ENCODE measurements around the gene EFNA3.
A peak's percentile ranks its signal among the peaks of the same experiment; 100 is the strongest.

The EFNA3 gene, protein sequence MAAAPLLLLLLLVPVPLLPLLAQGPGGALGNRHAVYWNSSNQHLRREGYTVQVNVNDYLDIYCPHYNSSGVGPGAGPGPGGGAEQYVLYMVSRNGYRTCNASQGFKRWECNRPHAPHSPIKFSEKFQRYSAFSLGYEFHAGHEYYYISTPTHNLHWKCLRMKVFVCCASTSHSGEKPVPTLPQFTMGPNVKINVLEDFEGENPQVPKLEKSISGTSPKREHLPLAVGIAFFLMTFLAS

DNA sequence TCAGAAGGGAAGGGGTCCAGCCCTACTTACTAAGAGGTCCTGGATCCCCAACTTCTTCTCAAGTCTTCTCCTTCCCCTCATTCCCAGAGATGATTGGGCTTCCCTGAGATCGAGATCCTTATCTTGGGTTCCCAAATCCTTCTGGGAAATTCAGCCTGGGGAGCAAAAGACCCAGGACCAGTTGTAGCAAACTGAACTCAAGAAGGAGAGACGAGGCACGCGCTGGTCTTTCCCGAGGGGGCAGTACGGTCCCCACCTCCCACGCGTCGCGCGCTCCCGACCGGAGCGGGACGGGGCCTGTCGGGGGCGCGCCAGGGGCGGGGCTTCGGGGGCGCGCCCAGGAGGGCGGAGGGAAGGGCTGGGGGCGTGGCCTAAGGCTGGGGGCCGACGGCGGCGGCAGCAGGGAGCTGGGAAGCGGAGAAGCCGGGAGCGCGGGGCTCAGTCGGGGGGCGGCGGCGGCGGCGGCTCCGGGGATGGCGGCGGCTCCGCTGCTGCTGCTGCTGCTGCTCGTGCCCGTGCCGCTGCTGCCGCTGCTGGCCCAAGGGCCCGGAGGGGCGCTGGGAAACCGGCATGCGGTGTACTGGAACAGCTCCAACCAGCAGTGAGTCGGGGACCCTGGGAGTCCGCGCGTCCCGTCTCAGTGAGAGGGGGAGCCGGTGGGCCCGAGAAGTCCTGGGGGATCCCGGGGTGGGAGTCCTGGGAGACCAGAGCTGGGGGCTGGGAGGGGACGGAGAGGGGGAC lies at the start of gene EFNA3:
Gene EFNA3, plus strand, starts transcription at position 369 of the 741 bp plus-strand sequence. Its CDS starts 105 bp downstream, at position 474.
- DNase-seq (ENCODE audit: low read depth in 1 of 2, low spot score in 1 of 2) = peak in 1 of 2 donors; percentile 51

DNA sequence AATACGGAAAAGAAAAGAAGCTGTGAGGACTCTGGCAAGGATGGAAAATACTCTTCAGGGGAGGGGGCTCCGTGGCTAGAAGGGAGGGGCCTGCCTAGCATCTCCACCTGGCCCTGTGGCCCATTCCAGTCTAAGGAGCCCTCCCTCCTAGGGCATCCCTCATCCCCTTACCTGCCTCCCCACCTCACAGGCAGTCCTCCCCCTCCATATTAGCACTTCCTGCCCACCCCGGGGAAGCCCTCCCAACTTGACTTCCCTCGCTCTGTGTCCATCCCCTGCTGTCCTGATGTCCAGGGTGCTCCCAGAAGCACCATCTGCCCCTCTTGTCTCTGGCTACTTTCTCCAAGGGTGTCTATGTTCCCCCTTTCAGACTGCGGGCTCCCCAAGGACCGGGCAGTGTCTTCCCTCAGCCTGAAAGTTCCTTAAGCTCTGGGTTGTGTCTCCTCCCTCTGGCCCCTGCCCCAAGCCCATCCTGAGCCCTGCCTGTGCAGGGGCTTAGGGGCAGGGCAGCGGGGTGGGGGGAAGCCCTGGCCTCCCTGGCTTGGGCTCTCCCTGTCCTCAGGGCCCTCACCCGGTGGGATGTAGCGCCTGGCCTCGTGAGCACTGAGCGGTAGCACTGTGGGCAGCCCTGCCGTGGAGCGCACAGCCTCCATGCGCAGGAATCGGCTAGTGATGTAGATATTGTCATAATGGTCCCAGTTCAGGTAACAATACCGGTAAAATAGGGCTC lies 49.0 kb upstream of the EFNA3 start:
- DNase-seq (ENCODE audit: low read depth in 1 of 2, low spot score in 1 of 2) = no peak

DNA sequence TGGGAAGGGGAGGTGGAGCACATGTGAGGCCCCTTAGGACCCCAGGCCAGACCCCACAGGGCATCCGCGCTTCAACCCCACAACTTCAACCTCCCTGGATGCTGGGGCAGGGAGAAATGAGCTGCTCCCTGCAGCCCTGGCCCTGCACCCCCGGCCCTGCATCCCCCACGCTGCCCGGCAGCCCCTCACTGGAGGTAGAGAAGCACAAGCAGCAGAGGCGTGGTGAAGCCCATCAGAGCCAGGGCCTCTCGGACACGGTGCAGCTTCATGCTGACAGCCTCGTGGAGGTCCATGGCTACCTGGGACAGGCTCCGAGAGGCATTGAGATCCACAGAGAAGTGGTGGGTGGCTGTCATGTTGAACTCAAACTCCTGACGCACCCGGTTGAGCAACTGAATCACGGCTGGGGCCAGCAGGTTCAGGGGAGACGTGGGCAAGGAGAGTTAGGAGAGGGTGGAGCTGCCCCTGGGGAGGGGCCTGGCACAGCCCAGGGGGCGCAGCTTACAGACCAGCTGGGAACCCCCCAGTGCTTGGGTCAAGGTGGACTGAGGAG lies 48.3 kb upstream of the EFNA3 start:
- DNase-seq (ENCODE audit: low read depth in 1 of 2, low spot score in 1 of 2) = no peak

DNA sequence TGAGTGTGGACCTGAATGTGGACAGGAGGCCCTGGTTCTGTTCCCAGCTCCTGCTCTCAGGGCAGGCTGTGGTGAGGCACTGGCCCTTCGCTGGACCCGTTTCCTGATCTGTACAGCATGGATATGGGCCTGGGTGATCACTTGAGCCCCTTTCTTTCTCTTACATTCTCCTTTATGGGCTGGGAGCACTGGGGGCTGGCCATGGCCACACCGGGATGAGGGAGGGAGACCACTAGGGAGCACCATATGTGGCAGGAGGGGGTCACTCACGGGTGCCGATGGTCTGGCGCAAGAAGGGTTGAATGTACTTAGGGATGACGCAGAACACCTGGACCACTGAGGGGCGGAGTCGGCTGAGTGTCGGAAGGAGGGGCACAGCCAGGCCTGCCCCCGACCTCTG lies 47.7 kb upstream of the EFNA3 start:
- no peak for DNase-seq (ENCODE audit: low read depth in 1 of 2, low spot score in 1 of 2)

DNA sequence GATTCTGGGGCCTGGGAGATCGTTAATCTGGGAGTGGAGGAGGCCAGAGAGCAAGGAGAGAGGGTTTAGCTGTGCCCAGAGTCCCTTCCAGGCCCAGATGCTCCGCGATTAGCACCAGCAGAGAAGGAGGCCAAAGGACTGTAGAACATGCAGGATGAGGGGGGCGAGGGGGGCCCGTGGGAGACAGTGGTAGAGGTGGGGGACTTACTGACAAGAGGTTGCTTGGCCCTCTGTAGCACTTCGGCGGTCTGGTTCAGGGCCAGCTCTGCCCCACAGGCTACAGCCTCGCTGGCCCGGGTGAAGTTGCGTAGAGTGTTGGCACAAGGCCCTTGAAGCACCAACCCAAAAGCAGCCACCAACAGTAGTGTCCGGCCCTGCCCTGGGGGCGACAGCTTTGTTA lies 45.8 kb upstream of the EFNA3 start:
- DNase-seq (ENCODE audit: low read depth in 1 of 2, low spot score in 1 of 2) = no peak

DNA sequence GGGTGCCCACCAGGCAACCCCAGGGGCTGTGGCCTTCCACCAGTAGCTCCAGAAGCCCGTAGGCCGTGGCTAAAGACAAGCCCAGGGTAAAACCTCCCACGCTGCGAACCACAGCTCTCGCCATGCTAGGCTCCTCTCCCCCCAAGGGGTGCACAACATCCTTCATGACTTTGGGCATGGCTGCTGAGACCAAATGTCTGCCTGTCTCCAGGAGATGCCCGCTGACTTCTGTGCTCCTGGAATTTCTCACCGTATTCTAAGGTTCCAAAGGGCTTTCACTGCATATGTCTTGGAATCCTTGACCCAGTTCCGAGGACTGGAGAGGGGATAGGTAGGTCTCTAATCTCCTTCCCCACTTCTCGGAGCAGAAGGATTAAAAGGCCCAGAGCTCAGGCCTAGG lies 45.1 kb upstream of the EFNA3 start, which contains the start of the genes DCST1 and DCST2:
Gene DCST1, plus strand, starts transcription at position 301 of the 400 bp plus-strand sequence. CDS start 213 bp downstream, outside the sequence.
Gene DCST2, minus strand, starts transcription at position 258 of the 400 bp plus-strand sequence. Its CDS starts 80 bp downstream, at position 178.
- no peak for DNase-seq (ENCODE audit: low read depth in 1 of 2, low spot score in 1 of 2)

DNA sequence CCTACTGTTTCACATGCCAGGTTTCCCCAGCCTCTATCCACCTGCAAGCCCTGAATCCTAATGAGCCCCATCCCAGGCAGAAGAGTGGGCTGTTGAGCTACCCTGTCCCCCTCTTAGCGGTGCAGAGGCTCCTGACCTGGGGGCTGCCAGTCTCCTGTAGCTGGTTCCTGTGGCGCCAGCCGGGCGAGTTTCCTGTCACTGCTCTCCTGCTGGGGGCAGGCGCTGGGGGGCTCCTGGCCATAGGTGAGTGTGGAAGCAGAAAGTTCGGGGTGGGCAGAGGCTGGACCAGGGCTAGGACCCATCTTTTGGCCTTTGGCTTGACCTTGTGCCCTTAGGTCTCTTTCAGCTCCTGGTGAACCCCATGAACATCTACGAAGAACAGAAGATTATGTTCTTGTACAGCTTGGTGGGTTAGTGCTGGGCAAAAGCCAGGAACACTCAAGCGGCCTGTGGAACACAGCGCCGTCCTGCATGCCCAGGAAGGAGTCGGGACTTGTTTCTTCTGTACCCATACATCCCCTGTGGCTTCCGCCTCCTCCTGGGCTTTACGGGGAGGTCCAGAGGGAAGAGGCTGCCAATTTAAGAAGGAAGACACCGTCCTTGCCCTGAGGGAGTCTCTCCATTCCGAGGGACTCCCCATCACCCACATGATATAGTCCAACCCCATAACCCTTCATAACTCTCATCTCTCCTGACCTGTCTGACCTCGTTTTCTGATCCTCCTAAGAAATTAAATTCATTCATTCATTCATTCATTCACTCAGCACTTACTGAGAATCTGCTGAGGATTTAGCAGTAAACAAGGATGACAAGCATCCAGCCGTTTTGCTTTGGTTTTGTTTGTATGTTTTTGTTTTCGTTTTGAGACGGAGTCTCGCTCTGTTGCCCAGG lies 44.1 kb upstream of the EFNA3 start:
- DNase-seq (ENCODE audit: low read depth in 1 of 2, low spot score in 1 of 2) = no peak

DNA sequence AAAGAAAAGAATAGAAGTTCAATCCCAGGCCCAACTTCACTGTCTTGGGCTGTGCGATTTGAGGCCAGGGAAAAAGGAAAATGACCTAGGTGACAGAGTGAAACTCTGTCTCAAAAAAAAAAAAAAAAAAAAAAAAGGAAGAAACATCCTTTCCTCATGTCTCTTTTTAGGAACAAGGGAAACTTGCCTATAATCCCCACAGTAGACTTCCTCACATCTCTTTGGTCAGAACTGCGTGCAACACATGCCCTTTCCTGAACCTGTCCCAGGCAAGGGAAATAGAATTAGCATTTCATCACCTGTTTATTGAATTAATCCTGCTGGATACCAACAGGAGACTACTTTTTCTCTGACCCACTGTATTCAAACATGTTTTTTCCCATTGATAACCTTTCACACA lies 42.7 kb upstream of the EFNA3 start:
- DNase-seq (ENCODE audit: low read depth in 1 of 2, low spot score in 1 of 2) = no peak

DNA sequence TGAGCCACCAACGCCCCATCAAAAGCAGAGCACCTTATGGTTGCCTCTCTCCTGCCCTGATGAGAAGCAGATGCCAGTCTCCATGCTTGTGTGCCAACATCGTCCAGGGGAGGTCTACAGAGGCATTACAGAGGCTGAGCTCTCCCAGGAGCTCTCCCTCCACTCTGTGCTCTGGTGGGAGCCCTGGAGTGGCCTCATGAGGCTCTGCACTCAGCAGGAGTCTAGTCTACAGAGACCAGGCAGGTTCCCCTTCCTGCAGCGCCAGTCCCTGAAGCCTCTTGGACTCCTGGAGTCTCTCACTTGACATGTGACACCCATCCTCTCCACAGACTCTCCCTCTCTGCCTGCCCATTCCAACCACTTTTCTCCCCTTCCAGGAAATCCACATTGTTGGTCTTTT lies 41.6 kb upstream of the EFNA3 start:
- no peak for DNase-seq (ENCODE audit: low read depth in 1 of 2, low spot score in 1 of 2)

DNA sequence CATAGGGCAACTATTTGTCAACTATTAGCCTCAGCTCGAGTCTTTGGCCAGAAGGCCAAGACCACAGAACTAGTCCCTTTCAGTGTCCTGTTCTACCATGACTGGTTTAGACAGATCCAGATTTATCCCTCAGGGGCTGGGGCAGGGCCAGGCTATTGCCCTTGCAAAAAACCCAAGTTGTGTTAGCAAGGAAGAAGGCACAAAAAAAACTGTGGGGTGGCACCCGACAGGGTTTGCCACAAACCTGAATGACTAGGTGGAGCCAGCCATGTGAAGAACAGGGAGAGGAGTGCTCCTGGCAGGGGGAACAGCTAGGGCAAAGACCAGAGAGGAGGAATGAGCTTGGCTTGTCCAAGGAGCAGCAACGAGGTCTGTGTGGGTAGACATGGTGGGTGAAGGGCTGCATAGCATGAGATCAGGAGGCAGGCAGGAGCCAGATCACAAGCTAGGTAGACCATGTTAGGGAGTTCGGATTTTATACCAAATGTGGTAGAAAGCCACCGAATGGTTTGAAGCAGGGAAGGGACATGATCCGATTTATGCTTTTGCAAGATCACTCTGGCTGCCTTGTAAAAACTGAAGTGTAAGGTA lies 40.7 kb upstream of the EFNA3 start:
- DNase-seq (ENCODE audit: low read depth in 1 of 2, low spot score in 1 of 2) = no peak

DNA sequence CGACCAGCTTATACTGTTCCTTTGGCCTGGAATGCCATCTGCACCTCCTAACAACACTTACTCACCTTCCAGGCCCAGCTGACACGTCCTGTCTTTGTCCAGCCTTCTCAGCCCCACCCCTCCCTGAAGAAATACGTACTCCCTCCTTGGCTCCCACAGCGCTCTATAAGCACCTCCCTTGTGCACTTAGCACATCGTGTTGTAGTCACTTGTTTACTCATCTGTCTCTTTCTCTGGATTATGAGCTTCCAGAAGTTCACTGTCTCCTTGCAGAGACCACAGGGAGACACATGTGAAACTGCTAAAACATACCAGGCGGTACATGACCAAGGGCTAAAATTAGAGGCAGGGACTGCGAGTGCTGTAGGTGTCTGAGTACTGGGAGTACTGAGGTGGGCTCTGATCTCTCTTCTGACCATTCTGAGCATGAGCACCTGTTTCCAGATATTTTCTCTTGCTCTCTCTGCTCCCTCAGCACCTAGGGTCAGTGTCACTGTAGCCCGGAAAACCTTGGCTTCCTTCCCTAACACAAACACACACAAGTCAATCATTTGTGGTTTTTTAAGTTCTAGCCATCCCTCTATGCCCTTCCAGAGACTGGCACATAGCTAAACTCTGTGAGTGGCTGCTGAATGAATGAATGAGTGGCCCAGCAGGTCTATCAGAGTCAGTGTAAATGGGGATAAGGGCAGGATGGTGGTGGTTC lies 39.9 kb upstream of the EFNA3 start:
- DNase-seq (ENCODE audit: low read depth in 1 of 2, low spot score in 1 of 2) = no peak

DNA sequence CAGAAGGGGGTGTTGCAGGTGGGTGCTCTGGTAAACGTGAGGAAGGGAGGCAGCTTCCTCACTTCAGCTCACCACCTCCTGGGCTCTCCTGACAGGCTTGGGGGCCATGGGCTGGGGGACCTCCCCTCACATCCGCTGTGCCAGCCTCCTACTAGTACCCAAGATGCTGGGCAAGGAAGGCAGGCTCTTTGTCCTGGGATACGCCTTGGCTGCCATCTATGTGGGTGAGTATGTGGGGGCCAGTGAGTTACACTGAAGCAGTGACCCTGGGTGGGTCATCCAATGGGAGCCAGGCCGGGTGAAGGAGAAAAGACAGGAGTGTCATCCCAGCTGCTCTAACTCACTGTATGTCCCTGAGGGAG lies 39.3 kb upstream of the EFNA3 start:
- DNase-seq (ENCODE audit: low read depth in 1 of 2, low spot score in 1 of 2) = no peak

DNA sequence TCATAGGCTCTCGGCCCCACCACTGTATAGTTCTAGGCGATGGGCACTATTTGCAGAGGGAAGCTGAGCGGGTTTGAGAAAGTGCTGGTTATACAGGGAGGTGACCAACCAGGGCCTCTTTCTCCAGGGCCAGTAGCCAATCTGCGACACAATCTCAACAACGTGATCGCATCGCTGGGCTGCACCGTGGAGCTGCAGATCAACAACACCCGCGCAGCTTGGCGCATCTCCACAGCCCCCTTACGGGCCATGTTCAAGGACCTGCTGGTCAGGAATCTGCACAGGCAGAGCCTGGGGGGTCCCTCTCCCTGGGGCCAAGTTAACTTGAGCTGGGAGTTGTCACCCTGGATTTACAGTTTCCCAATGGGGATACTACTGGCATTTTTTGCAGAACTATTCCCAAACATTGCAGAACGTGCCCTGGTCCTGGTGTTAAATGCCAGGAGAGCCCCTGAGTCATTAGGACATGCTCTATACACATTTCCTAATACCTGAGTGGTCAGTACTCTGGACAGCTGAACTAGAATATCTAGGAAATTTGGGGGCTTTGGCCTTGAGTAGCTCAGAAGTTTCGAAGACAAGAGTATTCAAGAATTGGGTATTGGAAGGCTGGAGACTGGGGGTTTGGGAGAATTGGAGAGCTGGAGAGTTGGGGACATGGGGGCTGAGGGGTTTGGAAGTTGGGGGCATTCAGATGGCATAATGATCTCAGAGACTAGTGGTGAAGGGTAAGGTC lies 38.1 kb upstream of the EFNA3 start:
- DNase-seq (ENCODE audit: low read depth in 1 of 2, low spot score in 1 of 2) = no peak

DNA sequence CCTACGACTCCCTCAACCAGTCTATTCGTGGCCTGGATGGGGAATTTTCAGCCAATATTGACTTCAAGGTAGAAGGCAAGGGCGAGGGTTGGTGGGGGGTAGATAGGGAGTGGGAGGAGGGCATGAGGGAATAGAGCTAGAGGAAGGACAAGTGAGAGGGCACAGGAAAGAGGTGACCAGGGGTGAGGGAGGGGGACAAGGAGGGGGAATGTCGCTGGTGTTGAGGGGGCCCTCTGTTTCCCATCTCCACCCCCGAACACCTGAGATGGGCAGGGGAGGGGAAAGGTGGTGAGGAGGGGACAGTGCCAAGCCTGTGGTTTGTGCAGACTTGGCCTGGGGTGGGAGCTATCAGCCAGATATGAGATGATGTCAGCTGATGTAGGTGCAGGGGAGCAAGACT lies 35.8 kb upstream of the EFNA3 start:
- no peak for DNase-seq (ENCODE audit: low read depth in 1 of 2, low spot score in 1 of 2)

DNA sequence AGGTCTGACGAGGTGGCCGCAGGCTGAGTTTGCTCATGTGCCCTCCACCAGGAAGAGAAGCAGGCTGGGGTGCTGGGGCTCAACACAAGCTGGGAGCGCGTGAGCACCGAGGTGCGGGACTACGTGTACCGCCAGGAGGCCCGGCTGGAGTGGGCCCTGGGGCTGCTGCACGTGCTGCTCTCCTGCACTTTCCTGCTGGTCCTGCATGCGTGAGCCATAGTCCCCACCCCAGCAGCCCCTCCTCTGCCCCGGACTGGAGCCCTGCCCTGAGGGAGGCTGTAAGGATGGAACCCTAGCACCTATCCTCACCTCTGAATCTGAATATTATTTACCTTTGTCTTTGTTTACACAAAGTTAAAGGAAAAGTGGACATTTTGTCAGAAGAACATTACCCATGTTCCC lies 35.3 kb upstream of the EFNA3 start:
- no peak for DNase-seq (ENCODE audit: low read depth in 1 of 2, low spot score in 1 of 2)

DNA sequence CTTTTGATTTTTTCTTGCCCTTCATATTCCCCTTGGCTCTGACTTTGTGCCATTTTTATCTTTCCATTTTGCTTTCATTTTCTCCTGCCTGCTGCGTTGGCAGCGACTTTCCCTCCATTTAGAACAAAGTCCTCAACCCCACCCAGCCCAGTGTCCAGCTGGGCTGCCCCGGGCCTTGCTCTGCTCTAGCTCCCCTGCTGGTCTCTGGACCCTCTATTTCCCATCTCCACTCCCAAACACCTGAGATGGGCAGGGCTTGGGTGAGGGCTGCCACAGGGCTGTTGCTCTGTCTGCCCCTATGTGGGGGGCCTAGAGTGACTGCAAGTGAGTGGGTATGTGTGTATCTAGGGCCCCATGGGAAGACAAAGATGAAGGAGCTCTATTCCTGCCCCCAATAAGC lies 34.8 kb upstream of the EFNA3 start:
- DNase-seq (ENCODE audit: low read depth in 1 of 2, low spot score in 1 of 2) = no peak

DNA sequence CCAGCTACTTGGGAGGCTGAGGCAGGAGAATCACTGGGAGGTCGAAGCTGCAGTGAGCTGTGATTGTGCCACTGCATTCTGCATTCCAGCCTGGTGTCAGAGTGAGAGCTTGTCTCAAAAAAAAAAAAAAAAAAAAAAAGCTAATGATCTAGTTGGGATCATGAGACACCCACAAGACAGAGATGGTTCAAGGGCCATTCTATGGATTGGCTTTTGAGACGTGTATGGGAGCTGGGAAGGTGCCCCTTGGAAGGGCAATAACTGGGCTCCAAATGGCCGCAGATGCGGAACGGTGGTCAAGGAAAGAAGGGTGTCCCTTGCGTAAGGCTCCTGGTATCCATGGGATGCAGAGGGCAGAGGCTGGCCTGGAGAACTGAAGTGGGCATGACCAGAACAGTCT lies 34.3 kb upstream of the EFNA3 start:
- DNase-seq (ENCODE audit: low read depth in 1 of 2, low spot score in 1 of 2) = no peak

DNA sequence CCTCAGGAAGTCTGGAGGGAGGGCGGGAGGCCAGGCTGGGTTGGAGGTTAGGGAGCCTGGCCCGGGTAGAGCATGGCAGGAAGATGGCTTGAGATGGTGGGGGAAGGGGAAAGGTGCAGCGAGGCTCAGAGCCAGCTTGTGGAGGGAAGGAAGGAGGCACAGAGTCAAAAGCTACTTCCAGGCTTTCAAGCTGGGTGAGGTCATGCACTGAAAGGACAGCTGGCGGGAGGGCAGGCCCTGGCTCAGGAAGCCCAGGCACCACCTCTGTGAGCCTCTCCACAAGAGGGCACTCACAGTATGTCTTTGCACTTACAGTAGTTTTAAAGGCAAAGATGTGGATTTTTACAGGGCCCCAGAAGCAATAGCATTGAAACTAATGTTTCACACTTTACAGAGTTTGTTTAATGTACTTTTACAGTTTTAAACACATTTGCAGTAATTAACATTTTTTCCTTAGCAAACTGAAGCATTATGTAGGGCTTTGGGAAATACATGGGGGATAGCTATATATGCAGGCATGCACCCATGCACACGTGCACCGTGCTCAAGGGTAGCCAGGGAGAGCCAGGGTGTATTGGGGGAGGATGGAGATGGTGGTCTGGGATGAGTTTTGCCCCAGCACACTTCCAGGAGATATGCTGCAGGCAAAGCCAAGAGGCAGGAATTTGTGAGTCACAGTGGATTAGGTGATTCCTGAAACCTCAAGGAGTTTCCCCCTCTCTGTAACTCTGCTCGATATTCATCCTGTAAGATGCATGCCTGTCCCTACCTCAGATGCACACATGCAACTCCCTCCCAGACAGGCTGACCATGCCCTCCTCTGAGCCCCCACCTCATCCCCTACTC lies 33.6 kb upstream of the EFNA3 start:
- DNase-seq (ENCODE audit: low read depth in 1 of 2, low spot score in 1 of 2) = peak in 1 of 2 donors; percentile 20

Data from activated T-helper 1 cell treated with anti-CD3 and anti-CD28 coated beads, Interleukin-2, amount 50 U/mL, for 16 hours (primary cell).